ENCODE measurements around the gene LYL1. TPM values are rescaled to one million over a fixed set of nuclear protein-coding genes. Genes with fewer than 3 reads are reported as not detected.

Gene LYL1
- total and polyA plus RNA-seq, 2 donors (not counting 1 experiment from before 2014, with no cell fraction given), result 112 to 125 TPM

- Mint-ChIP-seq H3K27ac (peak overlapping the region; percentile 93), H3K4me3 (peak overlapping the region; percentile 93), H3K27me3 (no peaks in the 10 kb centered on the region), H3K9me3 (ENCODE audit: insufficient read depth) (no peaks in the 10 kb centered on the region), H3K4me1 (peaks cover 32% of the 10 kb centered on the region)
- Histone ChIP-seq H3K27me3 (replicated peaks in 1 of 4; ENCODE audit: control extremely low read depth in 1 of 4, control insufficient read depth in 3 of 4, insufficient read depth in 4 of 4, low read length in 3 of 4) (no peaks in the 10 kb centered on the region), H3K4me1 (ENCODE audit: control insufficient read depth in 2 of 2, insufficient read depth in 2 of 2, low read length in 2 of 2) (peaks cover 17 to 39% of the 10 kb centered on the region in 2 donors), H3K36me3 (replicated peaks in 1 of 2; ENCODE audit: control extremely low read depth in 1 of 2, control insufficient read depth in 1 of 2, extremely low read depth in 1 of 2, insufficient read depth in 2 of 2, low read length in 1 of 2) (peaks cover 0 to 5% of the 10 kb centered on the region in 2 experiments), H4K20me1 (ENCODE audit: control insufficient read depth, insufficient read depth, low read length, poor library complexity, severe bottlenecking) (peaks cover 7% of the 10 kb centered on the region), H2AFZ (ENCODE audit: insufficient read depth, low read depth, low read length, poor library complexity, severe bottlenecking) (no peak overlapping the region), H3K9ac (ENCODE audit: low read length) (no peak overlapping the region), H3K79me2 (ENCODE audit: control insufficient read depth, insufficient read depth, low read length) (peaks cover 21% of the 10 kb centered on the region), H3K27ac (ENCODE audit: low read length in 2 of 2) (peak overlapping the region; percentile 43 to 87), H3K4me2 (replicated peaks; ENCODE audit: low read depth, low read length, poor library complexity, severe bottlenecking) (peak overlapping the region; percentile 99), H3K9me3 (ENCODE audit: control extremely low read depth in 1 of 3, control insufficient read depth in 2 of 3, insufficient read depth in 1 of 3, low read length in 2 of 3) (no peaks in the 10 kb centered on the region), H3K4me3 (ENCODE audit: control extremely low read depth in 1 of 5, extremely low read depth in 1 of 5, insufficient read depth in 1 of 5, low read depth in 2 of 5, low read length in 4 of 5) (peak overlapping the region in 2 of 5 experiments; percentile 92 to 96)
- no peak for ATAC-seq (ENCODE audit: low read depth)
- POLR2A ChIA-PET, result interaction anchor here (0.6 to 4.2 kb wide), 11 partner anchors 10 to 148 kb away, joined by 3 to 107 read pairs (median 5); partner anchors contain the start of gene LYL1
- CTCF ChIA-PET, result interaction anchor here (0.7 to 8.2 kb wide), 35 partner anchors 8 to 495 kb away, joined by 3 to 285 read pairs (median 5); partner anchors contain the start of genes DAND5, IER2, NACC1 and STX10
- 64% methylated on average over 5 of the region's 5 CpGs for WGBS (ENCODE audit: insufficient coverage)
- intact Hi-C loops (cut with micrococcal nuclease), result loop anchor here (5.0 kb wide), 1 partner anchor 62 kb away; no protein-coding TSS in a partner anchor
- no peak for DNase-seq
- TF ChIP-seq CTCF (IDR thresholded peaks at IDR 0.05), result no peak
- no peak for TF ChIP-seq EZH2 (IDR thresholded peaks at IDR 0.05; ENCODE audit: borderline replicate concordance, insufficient read depth, low read depth, low read length, poor library complexity, severe bottlenecking)
These were observed 8.6 kb downstream of the LYL1 start for GRCh38 chr19:13094106-13094504.

GRCh38 chr19:13093407-13094105, 9.1 kb downstream of the LYL1 start:
- peak overlapping the region; percentile 93 for H3K27ac Mint-ChIP-seq
- POLR2A ChIA-PET, result interaction anchor here (0.6 to 4.2 kb wide), 12 partner anchors 11 to 1321 kb away, joined by 3 to 107 read pairs (median 5); partner anchors contain the start of gene LYL1

More at GRCh38 chr19:13093407-13094105, 9.1 kb downstream of the LYL1 start:
- CTCF ChIA-PET, result interaction anchor here (0.7 to 8.2 kb wide), 38 partner anchors 7 to 496 kb away, joined by 3 to 285 read pairs (median 4); partner anchors contain the start of genes DAND5, GCDH, IER2 and NACC1
- DNase-seq (peak; percentile 91), ATAC-seq (ENCODE audit: low read depth) (peak; percentile 40)
- Histone ChIP-seq H3K27me3 (replicated peaks in 1 of 4; ENCODE audit: control extremely low read depth in 1 of 4, control insufficient read depth in 3 of 4, insufficient read depth in 4 of 4, low read length in 3 of 4) (no peaks in the 10 kb centered on the region), H3K9me3 (ENCODE audit: control extremely low read depth in 1 of 3, control insufficient read depth in 2 of 3, insufficient read depth in 1 of 3, low read length in 2 of 3) (no peaks in the 10 kb centered on the region), H3K36me3 (replicated peaks in 1 of 2; ENCODE audit: control extremely low read depth in 1 of 2, control insufficient read depth in 1 of 2, extremely low read depth in 1 of 2, insufficient read depth in 2 of 2, low read length in 1 of 2) (no peaks in the 10 kb centered on the region), H3K4me2 (replicated peaks; ENCODE audit: low read depth, low read length, poor library complexity, severe bottlenecking) (peak overlapping the region; percentile 99), H3K4me3 (ENCODE audit: control extremely low read depth in 1 of 5, extremely low read depth in 1 of 5, insufficient read depth in 1 of 5, low read depth in 2 of 5, low read length in 4 of 5) (no peak overlapping the region), H2AFZ (ENCODE audit: insufficient read depth, low read depth, low read length, poor library complexity, severe bottlenecking) (no peak overlapping the region), H3K79me2 (ENCODE audit: control insufficient read depth, insufficient read depth, low read length) (peaks cover 21% of the 10 kb centered on the region), H3K27ac (ENCODE audit: low read length in 2 of 2) (peak overlapping the region in 1 of 2 donors; percentile 87), H3K4me1 (ENCODE audit: control insufficient read depth in 2 of 2, insufficient read depth in 2 of 2, low read length in 2 of 2) (peaks cover 12 to 33% of the 10 kb centered on the region in 2 donors), H4K20me1 (ENCODE audit: control insufficient read depth, insufficient read depth, low read length, poor library complexity, severe bottlenecking) (peaks cover 7% of the 10 kb centered on the region), H3K9ac (ENCODE audit: low read length) (no peak overlapping the region)
- no peaks in the 10 kb centered on the region for H3K9me3 Mint-ChIP-seq (ENCODE audit: insufficient read depth)
- no peaks in the 10 kb centered on the region for H3K27me3 Mint-ChIP-seq
- intact Hi-C loops (cut with micrococcal nuclease), result loop anchor here (1.0 to 5.0 kb wide), 4 partner anchors 32 to 115 kb away; no protein-coding TSS in a partner anchor
- WGBS (ENCODE audit: insufficient coverage), result 47% methylated on average over 11 of the region's 12 CpGs
- peaks cover 28% of the 10 kb centered on the region for H3K4me1 Mint-ChIP-seq
- TF ChIP-seq CTCF (IDR thresholded peaks at IDR 0.05), result peak; percentile 91
- TF ChIP-seq EZH2 (IDR thresholded peaks at IDR 0.05; ENCODE audit: borderline replicate concordance, insufficient read depth, low read depth, low read length, poor library complexity, severe bottlenecking), result no peak
- peak overlapping the region; percentile 93 for H3K4me3 Mint-ChIP-seq
